Measurements from ENCODE around the gene SHISA7. TPM values are rescaled to one million over a fixed set of nuclear protein-coding genes. Genes with fewer than 3 reads are reported as not detected.

The SHISA7 gene
- total RNA-seq, 4 donors from 2014 or later, result not detected

DNA sequence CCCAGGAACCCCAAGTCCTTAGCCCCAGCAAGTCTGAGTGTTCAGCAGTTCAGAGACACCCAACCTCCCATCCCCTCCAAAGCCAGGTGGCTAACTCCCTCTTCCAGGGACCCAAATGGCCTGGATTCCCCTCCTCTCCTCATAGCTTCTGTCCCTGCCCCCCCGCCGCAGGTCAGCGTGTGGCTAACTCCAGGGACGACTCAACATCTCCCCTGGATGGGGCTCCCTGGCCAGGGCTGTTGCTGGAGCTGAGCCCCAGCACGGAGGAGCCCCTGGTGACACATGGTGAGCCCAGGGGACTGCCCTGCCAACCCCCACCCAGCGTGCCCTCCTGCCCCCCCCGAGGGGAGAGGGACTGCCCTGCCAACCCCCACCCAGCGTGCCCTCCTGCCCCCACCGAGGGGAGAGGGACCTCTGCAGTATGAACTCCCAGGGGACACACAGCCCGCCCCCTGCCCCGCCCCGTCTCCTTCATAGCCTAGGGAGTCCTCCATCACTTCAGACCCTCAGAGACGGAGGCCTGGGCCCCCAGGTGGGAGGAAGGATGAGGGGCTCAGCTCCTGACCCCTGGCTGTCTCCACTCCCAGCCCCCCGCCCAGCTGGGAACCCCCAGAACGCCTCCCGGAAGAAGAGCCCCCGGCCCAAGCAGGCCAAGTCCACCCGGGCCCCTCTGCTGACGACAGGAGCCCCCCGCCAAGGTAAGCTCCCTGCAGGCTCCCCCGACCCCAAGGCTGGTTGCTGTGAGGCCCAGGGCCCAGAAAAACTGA is 46.8 kb upstream of the SHISA7 start:
- TF ChIP-seq, protein P1, sequence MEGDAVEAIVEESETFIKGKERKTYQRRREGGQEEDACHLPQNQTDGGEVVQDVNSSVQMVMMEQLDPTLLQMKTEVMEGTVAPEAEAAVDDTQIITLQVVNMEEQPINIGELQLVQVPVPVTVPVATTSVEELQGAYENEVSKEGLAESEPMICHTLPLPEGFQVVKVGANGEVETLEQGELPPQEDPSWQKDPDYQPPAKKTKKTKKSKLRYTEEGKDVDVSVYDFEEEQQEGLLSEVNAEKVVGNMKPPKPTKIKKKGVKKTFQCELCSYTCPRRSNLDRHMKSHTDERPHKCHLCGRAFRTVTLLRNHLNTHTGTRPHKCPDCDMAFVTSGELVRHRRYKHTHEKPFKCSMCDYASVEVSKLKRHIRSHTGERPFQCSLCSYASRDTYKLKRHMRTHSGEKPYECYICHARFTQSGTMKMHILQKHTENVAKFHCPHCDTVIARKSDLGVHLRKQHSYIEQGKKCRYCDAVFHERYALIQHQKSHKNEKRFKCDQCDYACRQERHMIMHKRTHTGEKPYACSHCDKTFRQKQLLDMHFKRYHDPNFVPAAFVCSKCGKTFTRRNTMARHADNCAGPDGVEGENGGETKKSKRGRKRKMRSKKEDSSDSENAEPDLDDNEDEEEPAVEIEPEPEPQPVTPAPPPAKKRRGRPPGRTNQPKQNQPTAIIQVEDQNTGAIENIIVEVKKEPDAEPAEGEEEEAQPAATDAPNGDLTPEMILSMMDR (IDR thresholded peaks at IDR 0.05), result no peak
- TF ChIP-seq POLR2A (IDR thresholded peaks at IDR 0.05), result no peak
- H3K4me1 ChIP-seq, result peaks cover 0 to 30% (median 2%) of the 10 kb centered on the region in 4 donors
- no peak overlapping the region for H3K4me3 ChIP-seq
- H3K27ac ChIP-seq, result peak overlapping the region in 1 of 4 donors; percentile 52
- no peaks in the 10 kb centered on the region for H3K27me3 ChIP-seq
- no peak for DNase-seq
- H3K36me3 ChIP-seq, result no peaks in the 10 kb centered on the region
- no peaks in the 10 kb centered on the region for H3K9me3 ChIP-seq

DNA sequence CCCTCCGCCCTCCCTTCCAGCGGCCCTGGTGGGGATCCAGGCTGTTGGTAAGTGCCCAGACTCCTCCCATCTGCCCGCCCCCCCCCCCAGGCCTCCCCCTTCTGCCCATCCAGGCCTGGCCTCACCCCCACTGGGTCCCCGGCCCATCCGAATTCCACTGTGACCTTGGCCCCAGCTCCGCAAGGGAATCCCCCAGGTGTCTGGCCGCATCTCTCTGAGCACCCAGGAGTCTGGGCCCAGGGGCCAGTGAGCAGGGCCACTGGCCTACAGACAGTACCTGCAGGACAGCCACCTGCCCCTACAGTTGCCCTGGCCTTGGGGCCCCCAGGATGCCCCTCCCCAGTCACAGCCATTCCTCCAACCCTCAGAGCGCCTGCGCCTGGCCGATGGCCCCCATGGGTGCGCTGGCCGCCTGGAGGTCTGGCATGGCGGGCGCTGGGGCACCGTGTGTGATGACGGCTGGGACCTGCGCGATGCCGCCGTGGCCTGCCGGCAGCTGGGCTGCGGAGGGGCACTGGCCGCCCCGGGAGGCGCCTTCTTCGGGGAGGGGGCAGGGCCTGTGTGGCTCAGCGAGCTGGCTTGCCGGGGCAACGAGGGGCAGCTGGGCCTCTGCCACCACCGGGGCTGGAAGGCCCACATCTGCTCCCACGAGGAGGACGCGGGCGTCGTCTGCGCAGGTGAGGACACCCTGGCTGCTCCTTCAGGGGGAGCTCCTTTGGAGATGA is 46.0 kb upstream of the SHISA7 start:
- H3K27ac ChIP-seq, result peak overlapping the region in 2 of 4 donors; percentile 25 to 87
- no peak for DNase-seq

DNA sequence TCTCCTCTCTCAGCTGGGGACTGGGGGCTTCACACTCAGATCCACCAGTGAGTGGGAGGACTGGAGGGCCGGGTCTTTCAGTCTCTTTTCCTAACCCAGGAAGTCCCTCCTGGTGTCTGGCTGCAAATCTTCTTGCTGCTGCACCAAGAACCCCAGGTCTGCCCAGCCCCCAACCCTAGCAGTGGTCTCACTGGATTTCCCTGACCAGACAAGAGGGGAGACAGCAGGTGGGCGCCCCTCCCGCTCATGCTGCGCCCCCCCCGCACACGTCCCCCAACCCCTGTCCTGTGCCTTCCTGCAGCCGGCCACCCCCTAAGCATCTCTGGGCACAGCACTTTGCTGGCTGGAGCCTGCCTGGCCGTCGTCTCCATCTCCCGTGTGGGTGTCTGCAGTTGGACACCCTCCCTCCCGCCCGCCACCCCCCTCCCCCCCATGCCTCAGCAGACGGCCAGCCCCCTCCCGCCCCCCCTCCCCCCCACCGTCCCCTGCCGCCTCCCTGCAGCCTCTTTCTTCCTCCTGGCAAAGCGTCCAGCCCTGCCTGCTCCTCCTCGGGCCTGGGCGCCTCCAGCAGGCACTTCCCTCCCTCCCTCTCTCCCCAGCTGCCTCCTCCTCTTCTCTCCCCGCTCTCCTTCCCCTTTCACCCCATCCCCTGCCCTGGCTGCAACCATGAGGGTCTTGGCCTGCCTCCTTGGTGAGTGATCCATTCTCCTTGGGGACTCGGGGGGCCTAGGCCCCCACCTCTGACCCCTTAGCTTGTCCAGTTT is 45.0 kb upstream of the SHISA7 start, which contains the start of gene SSC5D:
Gene SSC5D, plus strand, starts transcription at position 513 of the 764 bp plus-strand sequence. Its CDS starts 154 bp downstream, at position 667.
- peaks cover 0 to 42% (median 12%) of the 10 kb centered on the region in 4 donors for H3K4me1 ChIP-seq
- TF ChIP-seq POLR2A (IDR thresholded peaks at IDR 0.05), result no peak
- TF ChIP-seq, protein P1 (IDR thresholded peaks at IDR 0.05), result no peak
- no peaks in the 10 kb centered on the region for H3K27me3 ChIP-seq

More for the DNA sequence above, 46.0 kb upstream of the SHISA7 start:
- Histone ChIP-seq H3K9me3 (no peaks in the 10 kb centered on the region), H3K27me3 (no peaks in the 10 kb centered on the region), H3K36me3 (peaks cover 0 to under 1% (median 0%) of the 10 kb centered on the region in 3 donors), H3K4me1 (peaks cover 0 to 36% (median 8%) of the 10 kb centered on the region in 4 donors), H3K4me3 (no peak overlapping the region)
- no peak for TF ChIP-seq POLR2A (IDR thresholded peaks at IDR 0.05)

DNA sequence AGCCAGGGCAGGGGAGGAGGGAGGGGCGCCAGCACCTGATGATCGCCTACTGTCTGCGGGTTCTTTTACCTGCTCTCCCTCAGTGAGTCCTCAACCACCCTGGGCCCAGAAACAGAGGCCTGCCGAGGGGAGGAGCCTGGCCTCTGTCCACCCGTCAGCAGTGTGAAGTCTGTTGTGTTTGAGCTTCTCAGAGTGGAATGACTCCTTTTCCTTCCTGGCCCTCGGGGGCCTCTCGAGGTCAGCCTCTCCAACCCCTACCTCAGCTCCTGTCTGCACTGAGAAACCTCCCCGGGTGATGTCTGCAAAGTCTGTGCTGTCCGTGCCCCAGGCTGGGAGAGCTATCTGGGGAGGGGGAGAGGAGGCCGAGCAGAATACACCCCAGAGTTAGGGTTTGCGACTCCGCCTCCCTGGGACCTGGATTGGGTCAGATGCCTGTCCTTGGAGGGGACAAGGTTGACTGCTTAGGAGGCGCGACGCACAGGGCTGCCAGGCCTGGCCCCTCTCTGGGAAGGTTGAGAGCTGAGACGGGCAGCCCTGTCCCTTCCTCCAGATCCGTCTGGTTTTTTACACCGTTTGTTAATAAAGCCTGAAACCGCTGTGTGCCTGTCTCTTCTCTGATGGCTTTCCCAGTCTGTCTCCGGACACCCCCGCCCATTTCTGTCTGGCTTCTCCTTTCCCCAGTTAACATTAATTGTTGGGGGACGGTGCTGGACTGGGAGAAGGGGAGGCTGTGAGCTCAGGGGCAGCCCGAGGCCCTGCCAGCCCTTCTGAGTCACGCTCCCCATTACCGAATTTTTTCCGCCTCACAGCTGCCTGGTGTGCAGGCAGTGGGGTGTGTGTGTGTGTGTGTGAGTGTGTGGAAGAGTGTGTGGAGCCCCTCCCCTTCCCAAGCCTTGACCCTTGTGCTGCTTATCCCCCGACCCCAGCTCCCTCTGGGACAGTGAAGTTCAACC is 44.1 kb upstream of the SHISA7 start:
- H3K4me3 ChIP-seq, result no peak overlapping the region
- TF ChIP-seq, protein P1 (IDR thresholded peaks at IDR 0.05), result no peak
- no peak for TF ChIP-seq POLR2A (IDR thresholded peaks at IDR 0.05)
- peaks cover 0 to 20% (median 0%) of the 10 kb centered on the region in 3 donors for H3K36me3 ChIP-seq
- H3K27ac ChIP-seq, result peak overlapping the region; percentile 48 to 87 (median 80)
- H3K27me3 ChIP-seq, result no peaks in the 10 kb centered on the region
- peaks cover 0 to 42% (median 12%) of the 10 kb centered on the region in 4 donors for H3K4me1 ChIP-seq
- no peak for DNase-seq
- no peaks in the 10 kb centered on the region for H3K9me3 ChIP-seq

More for the DNA sequence above, 45.0 kb upstream of the SHISA7 start, which contains the start of gene SSC5D:
- Histone ChIP-seq H3K36me3 (peaks cover 0 to 11% (median 0%) of the 10 kb centered on the region in 3 donors), H3K4me3 (peak within 1 kb of the TSS in 1 of 4 donors; percentile 13), H3K9me3 (no peaks in the 10 kb centered on the region), H3K27ac (peak within 1 kb of the TSS; percentile 48 to 87 (median 80))
- DNase-seq, result no peak
